Fibroblast of the aortic adventitia (primary cell): ENCODE measurements around the gene EDIL3. TPM values are rescaled to one million over a fixed set of nuclear protein-coding genes. Genes with fewer than 3 reads are reported as not detected.

Source experiments
- DNase-seq: peaks from one replicate; pipeline ENCODE4 v3.0.0-alpha.2; 2010; ENCODE audit warnings: low read depth
- H3K4me3 ChIP-seq: 2 replicates; pipeline ENCODE4 v1.5.1; 2011; ENCODE audit warnings: low read depth, mild to moderate bottlenecking, control low read depth, low read length, moderate library complexity
- CTCF ChIP-seq: IDR thresholded peaks from 2 replicates; pipeline ENCODE4 v1.5.1; 2011; ENCODE audit warnings: mild to moderate bottlenecking, low read length, control low read depth, inconsistent platforms; ENCODE audit not compliant: insufficient read depth
- total RNA-seq: library from RNA; depleted of rRNA; stranded (reverse); fragments of >200 nt; gene quantifications from 2 replicates; pipeline ENCODE4 v1.2.3, GENCODE V29; 2012; ENCODE audit warnings: low replicate concordance

Gene EDIL3
- total RNA-seq, 1 donor, result 248 TPM

- TF ChIP-seq CTCF, result no peak
- DNase-seq, result no peak
These were observed 442.5 kb downstream of the EDIL3 start for GRCh38 chr5:83942155-83942554.

GRCh38 chr5:83937837-83938236, 446.8 kb downstream of the EDIL3 start:
- no peak for TF ChIP-seq CTCF
- no peak overlapping the region for H3K4me3 ChIP-seq
- DNase-seq, result no peak

More at GRCh38 chr5:83942155-83942554, 442.5 kb downstream of the EDIL3 start:
- H3K4me3 ChIP-seq, result no peak overlapping the region

- no peak for TF ChIP-seq CTCF
- H3K4me3 ChIP-seq, result no peak overlapping the region
These were observed 452.7 kb downstream of the EDIL3 start for GRCh38 chr5:83931969-83932368.

GRCh38 chr5:83927140-83927733, 457.4 kb downstream of the EDIL3 start:
- no peak overlapping the region for H3K4me3 ChIP-seq
- TF ChIP-seq CTCF, result peak; percentile 80
- DNase-seq, result peak; percentile 75

More at GRCh38 chr5:83931969-83932368, 452.7 kb downstream of the EDIL3 start:
- DNase-seq, result no peak

GRCh38 chr5:83925955-83926337, 458.7 kb downstream of the EDIL3 start:
- H3K4me3 ChIP-seq, result no peak overlapping the region
- no peak for DNase-seq
- TF ChIP-seq CTCF, result no peak

- H3K4me3 ChIP-seq, result no peak overlapping the region
- DNase-seq, result peak; percentile 91
- no peak for TF ChIP-seq CTCF
These were observed 459.2 kb downstream of the EDIL3 start for GRCh38 chr5:83925321-83925954.

- no peak overlapping the region for H3K4me3 ChIP-seq
- no peak for TF ChIP-seq CTCF
- DNase-seq, result peak; percentile 75
These were observed 459.8 kb downstream of the EDIL3 start for GRCh38 chr5:83924891-83925290.
